Upper lobe of right lung (tissue), 1 donor: Measurements from ENCODE around the gene CDA. TPM values are rescaled to one million over a fixed set of nuclear protein-coding genes. Genes with fewer than 3 reads are reported as not detected.

Source experiments
- ATAC-seq: fragments of 200-7000 bp; cut with Tn5 transposase; one replicate; pipeline ENCODE4 v1.9.1; 2020; ENCODE audit warnings: mild to moderate bottlenecking, moderate library complexity
- DNase-seq: peaks from one replicate; pipeline ENCODE4 v3.0.0-alpha.2; 2020
- H3K27ac ChIP-seq: fragments of 200-600 bp; one replicate; pipeline ENCODE4 v1.8.0; 2022
- H3K27me3 ChIP-seq: fragments of 200-600 bp; one replicate; pipeline ENCODE4 v1.8.0; 2022; ENCODE audit warnings: mild to moderate bottlenecking
- H3K36me3 ChIP-seq: fragments of 200-600 bp; one replicate; pipeline ENCODE4 v1.8.0; 2022
- H3K4me1 ChIP-seq: fragments of 200-600 bp; one replicate; pipeline ENCODE4 v1.8.0; 2022
- H3K4me3 ChIP-seq: fragments of 200-600 bp; one replicate; pipeline ENCODE4 v1.8.0; 2022; ENCODE audit warnings: mild to moderate bottlenecking
- H3K9me3 ChIP-seq: fragments of 200-600 bp; one replicate; pipeline ENCODE4 v1.8.0; 2022
- intact Hi-C: fragments of 100-400 bp; cut with DNase I; formaldehyde crosslinking; loops from one replicate; pipeline ENCODE4 v1.11.0; 2022
- total RNA-seq: library from RNA; stranded (reverse); fragmentation: NEBNext Ultra II Directional; extraction: Animal tissue kit (Norgen Biotek cat#: 25700); gene quantifications from one replicate; pipeline ENCODE4 v1.2.1, GENCODE V29; 2021
- TF ChIP-seq, protein P1 (sequence below): fragments of 200-600 bp; IDR thresholded peaks from one replicate; pipeline ENCODE4 v1.8.0; 2022; ENCODE audit warnings: antibody characterized with exemption
- donor health status: DM: no; HTN: yes; CAD: no; lungs with severe emphysema.

Gene CDA
- total RNA-seq, 1 donor from 2014 or later = 8.8 TPM

DNA sequence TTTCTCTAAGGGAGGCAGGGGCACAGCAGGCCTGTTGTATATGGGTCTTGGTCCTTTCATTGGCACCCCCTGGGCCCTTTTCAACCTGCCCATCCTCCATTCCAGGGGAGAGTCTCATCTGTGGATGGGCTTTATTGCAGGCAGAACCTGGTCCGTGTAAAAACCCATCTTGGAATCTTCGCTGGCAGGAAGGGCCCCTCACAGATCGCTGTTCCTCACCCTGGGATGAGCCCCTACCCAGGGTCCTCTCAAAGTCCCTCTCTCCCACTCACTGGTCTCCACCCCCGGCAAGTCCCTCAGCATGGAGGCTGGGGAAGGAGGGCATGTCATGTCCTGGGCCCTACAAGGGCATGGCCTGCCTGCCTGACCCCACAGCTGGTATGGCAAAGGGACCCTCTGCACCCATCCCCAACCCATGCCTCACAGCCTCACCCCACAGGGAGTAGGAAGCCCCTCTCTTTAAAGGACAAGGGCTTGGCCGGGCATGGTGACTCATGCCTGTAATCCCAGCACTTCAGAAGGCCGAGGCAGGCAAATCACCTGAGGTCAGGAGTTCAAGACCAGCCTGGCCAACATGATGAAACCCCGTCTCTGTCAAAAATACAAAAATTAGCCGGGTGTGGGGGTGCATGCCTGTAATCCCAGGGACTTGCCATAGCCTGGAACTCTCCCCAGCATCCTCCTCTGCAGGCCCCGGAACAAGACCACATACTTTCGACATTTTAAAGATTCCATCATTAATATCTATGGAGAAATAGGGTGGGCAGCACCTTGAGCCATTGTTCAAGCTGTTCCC lies 13.2 kb upstream of the CDA start:
- ATAC-seq (no peak), DNase-seq (no peak)
- no peaks in the 10 kb centered on the region for H3K36me3 ChIP-seq
- H3K27me3 ChIP-seq = peaks cover 10% of the 10 kb centered on the region
- intact Hi-C loops = no loop called here
- H3K4me3 ChIP-seq = no peak overlapping the region
- no peaks in the 10 kb centered on the region for H3K9me3 ChIP-seq
- TF ChIP-seq, protein P1, sequence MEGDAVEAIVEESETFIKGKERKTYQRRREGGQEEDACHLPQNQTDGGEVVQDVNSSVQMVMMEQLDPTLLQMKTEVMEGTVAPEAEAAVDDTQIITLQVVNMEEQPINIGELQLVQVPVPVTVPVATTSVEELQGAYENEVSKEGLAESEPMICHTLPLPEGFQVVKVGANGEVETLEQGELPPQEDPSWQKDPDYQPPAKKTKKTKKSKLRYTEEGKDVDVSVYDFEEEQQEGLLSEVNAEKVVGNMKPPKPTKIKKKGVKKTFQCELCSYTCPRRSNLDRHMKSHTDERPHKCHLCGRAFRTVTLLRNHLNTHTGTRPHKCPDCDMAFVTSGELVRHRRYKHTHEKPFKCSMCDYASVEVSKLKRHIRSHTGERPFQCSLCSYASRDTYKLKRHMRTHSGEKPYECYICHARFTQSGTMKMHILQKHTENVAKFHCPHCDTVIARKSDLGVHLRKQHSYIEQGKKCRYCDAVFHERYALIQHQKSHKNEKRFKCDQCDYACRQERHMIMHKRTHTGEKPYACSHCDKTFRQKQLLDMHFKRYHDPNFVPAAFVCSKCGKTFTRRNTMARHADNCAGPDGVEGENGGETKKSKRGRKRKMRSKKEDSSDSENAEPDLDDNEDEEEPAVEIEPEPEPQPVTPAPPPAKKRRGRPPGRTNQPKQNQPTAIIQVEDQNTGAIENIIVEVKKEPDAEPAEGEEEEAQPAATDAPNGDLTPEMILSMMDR = no peak
- no peak overlapping the region for H3K27ac ChIP-seq
- H3K4me1 ChIP-seq = no peaks in the 10 kb centered on the region

DNA sequence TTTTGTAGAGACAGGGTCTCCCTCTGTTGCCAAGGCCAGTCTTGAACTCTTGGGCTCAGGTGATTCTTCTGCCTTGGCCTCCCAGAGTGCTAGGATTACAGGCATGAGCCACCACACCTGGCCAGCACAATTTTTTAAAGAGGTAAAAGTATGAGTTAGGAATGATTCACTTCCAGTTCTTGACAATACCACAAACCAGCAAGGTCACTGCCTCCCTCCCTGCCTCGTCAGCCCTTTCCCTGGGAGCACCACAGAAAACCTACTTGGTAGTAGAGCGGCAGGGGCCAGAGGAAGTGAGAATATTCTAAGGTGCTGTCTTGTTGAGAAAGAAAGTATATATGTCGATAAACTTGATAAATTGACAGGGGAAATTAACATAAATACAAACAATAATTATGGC lies 10.8 kb upstream of the CDA start:
- Histone ChIP-seq H3K27me3 (peaks cover 6% of the 10 kb centered on the region), H3K4me3 (no peak overlapping the region), H3K36me3 (no peaks in the 10 kb centered on the region), H3K9me3 (no peaks in the 10 kb centered on the region), H3K27ac (no peak overlapping the region), H3K4me1 (no peaks in the 10 kb centered on the region)
- intact Hi-C loops = no loop called here
- ATAC-seq = no peak
- TF ChIP-seq, protein P1 = no peak
- no peak for DNase-seq

DNA sequence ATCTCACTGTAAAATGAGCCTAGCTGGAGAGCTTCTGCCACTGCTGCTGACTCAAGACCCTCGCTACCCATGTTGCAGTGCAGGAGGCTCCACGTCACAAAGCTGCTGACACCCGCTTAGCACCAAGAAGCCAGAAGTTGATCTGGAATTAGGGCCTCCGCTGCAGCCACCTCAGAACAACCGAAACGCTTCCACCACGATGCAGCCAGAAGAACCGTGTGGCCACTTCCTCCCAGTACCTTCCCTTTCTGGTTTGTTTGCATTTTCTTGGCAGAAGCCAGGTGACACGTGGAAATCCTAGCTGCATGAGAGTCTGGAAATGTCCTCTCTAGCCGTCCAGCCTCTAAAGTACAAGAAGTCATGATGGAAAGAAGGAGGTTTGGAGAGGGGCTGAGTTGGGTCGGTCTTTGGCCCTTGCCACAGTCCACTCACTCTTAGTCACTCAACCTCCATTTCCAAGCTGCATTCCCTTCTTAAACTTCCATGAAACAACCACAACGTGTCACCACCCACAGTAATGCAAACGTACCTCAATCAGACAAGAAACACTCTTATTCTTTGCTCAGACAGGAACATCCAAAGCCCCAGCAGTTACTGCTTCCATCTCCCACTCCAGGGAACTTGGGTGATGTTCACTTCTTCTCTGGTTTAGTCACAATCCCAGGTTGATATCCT lies 10.0 kb upstream of the CDA start:
- no peaks in the 10 kb centered on the region for H3K9me3 ChIP-seq
- H3K4me3 ChIP-seq = no peak overlapping the region
- no peak for DNase-seq
- ATAC-seq = no peak
- no peaks in the 10 kb centered on the region for H3K4me1 ChIP-seq
- no peaks in the 10 kb centered on the region for H3K36me3 ChIP-seq
- H3K27ac ChIP-seq = no peak overlapping the region
- TF ChIP-seq, protein P1 = no peak
- H3K27me3 ChIP-seq = no peaks in the 10 kb centered on the region
- intact Hi-C loops = no loop called here

DNA sequence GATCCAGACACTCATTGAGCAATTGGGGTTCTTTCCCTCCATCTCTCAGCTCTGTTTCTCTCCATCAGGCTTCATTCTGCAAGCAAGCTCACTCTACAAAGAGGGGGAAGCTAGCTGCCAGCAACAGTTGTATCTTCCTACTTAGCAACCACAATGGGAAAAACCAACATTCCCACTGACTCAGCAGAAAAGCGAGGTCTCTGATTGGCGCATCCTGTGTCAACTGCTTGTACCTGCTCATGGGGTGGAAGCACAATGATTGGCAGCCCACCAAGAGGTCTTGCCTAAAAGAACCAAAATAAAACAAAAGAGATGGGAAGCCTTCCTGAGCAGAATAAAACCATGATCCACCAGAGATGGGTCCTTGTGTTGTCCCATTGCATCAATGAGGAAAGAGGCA lies 4.0 kb upstream of the CDA start:
- ATAC-seq = no peak

DNA sequence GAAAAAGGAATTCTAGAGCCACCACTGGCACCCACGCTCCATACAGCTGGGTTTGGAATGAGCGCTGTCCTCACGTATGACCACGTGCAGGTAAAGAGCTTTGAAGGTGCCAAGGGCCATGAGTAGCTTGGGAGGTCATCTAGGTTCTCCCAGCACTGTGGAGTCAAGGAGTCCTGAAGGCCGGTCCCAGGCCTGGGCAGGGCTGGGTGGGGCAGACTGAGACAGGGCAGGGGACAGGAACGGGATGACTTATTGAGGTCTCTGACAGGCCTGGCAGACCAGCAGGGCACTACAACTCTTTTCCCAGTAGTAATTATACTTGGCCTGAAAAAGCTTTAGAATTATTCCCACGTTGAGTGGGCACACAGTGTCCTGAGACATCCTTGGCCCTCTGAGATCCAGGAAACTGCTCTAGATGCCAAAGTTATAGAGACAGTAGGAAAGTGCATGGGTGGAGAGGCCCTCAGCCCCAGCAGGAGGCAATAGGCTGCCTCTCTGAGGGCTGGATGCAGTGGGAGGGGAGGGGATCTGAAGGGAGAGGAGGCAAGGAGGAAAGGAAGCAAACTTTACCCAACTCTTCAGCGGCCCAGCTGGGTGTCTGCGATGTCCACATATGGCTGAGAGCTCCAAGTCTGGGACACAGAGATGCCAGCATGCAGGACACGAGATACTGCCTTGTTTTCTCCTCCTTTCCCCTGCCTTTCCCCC lies 1.8 kb upstream of the CDA start:
- H3K4me1 ChIP-seq = peaks cover 16% of the 10 kb centered on the region
- H3K27ac ChIP-seq = no peak overlapping the region
- DNase-seq = no peak
- H3K27me3 ChIP-seq = peaks cover 21% of the 10 kb centered on the region
- H3K4me3 ChIP-seq = no peak overlapping the region
- no peaks in the 10 kb centered on the region for H3K36me3 ChIP-seq
- TF ChIP-seq, protein P1 = no peak
- ATAC-seq = no peak
- no peaks in the 10 kb centered on the region for H3K9me3 ChIP-seq
- intact Hi-C loops = no loop called here

More for the DNA sequence above, 4.0 kb upstream of the CDA start:
- TF ChIP-seq, protein P1 = no peak
- H3K27ac ChIP-seq = no peak overlapping the region
- DNase-seq = no peak
- H3K4me1 ChIP-seq = peaks cover 11% of the 10 kb centered on the region
- H3K9me3 ChIP-seq = no peaks in the 10 kb centered on the region
- H3K27me3 ChIP-seq = peaks cover 9% of the 10 kb centered on the region
- no peaks in the 10 kb centered on the region for H3K36me3 ChIP-seq
- intact Hi-C loops = no loop called here
- H3K4me3 ChIP-seq = no peak overlapping the region
